ENCODE results near the gene BAG5. TPM values are rescaled to one million over a fixed set of nuclear protein-coding genes. Genes with fewer than 3 reads are reported as not detected.
A peak's percentile ranks its signal among the peaks of the same experiment; 100 is the strongest.
"Not testable (repeated sequence)": the region's sequence is repeated elsewhere in the genome, so short reads cannot be mapped to it uniquely, and the experiment has no call there.

BAG5 gene
- total RNA-seq, 1 donor from 2014 or later, result 46.6 TPM

DNA sequence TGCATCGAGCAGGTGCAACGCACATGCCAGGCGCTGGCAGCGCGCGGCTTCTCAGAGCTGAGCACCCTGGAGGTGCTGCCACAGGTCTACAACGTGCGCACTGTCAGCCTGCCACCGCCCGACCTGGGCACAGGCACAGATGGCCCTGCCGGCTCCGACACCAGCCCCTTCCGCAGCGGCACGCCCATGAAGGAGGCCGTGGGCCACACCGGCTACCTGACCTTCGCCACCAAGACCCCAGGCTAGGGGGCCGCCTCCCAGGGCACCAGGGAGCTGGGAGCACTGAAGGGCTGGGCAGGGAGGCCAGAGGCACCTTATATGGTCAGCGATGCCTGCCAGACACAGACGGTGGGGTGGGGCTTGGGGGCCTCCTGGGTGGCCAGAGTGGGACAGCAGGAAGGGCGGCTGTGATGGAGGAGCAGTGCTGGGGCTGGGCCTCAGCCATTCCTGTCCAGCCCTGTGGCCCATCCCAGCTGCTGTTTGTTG is 27.8 kb downstream of the BAG5 start:
- no peak for DNase-seq

DNA sequence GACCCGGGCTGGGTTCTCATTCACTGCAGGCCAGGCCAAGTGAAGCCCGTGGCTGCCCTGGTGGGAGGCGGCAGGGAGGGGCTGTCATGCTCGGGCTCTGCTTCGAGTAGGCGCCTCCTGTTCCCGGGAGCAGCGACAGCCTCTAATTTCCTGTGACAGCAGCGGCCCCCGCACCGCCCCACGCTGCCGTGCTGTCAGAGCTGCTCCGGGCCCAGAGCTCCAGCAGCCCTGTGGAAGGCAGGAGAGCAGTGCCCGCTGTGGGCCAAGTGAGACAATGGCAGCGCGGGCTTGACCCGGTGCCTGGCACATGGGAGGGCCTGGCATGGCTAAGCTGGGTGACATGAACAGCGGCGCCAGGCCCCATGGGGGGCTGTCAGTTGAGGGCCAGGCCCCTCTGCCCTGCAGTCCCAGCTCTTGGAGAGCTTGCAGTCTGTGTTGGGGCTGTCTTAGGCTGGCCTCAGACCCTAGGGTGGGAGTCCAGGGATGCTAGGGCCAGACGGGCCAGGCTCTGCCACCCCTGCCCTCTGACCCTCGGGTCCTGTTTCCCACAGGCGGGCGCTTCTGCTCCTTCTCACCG is 28.4 kb downstream of the BAG5 start:
- peak; percentile 66 for DNase-seq

GRCh38 chr14:103533137-103533998 is 29.1 kb downstream of the BAG5 start:
- DNase-seq, result no peak

DNA sequence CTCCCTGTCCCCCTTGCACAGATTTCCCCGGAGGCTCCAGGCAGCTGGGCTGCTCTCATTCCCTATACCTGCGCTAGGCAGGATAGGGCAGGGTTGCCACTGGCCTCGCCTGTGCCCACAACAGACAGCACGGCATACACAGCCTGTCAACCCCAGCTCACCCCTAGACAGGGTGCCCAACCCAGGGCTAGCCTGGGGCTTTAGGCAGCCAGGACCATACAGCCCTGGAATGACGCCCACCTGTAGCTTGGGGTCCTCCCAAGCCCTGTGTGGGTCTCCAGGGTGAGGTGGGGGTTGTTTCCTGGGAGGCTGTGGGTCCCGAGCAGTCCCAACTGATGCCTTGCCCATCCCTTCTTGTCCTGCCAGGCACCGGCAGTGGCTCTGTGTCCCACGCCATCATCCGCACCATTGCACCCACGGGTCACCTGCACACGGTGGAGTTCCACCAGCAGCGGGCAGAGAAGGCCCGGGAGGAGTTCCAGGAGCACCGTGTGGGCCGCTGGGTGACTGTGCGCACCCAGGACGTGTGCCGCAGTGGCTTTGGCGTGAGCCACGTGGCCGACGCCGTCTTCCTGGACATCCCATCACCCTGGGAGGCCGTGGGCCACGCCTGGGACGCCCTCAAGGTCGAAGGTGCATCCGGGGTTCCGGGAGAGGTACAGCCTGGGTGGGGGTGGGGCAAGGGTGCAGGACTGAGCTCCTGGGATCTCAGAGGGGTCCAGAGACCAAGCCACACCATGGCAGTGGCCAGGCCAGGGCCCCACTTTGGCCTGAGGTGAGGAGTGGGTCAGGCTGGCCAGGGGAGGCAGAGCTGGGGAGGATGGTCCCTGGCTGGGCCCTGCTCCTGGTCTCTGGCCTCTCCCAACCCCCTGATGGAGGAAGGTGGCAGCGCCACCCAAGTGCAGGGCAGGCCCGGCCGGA is 30.0 kb downstream of the BAG5 start:
- no peak for DNase-seq

- DNase-seq, result no peak
These were observed 30.8 kb downstream of the BAG5 start for GRCh38 chr14:103531421-103532215.

GRCh38 chr14:103530831-103531230 is 31.6 kb downstream of the BAG5 start:
- no peak for DNase-seq

DNA sequence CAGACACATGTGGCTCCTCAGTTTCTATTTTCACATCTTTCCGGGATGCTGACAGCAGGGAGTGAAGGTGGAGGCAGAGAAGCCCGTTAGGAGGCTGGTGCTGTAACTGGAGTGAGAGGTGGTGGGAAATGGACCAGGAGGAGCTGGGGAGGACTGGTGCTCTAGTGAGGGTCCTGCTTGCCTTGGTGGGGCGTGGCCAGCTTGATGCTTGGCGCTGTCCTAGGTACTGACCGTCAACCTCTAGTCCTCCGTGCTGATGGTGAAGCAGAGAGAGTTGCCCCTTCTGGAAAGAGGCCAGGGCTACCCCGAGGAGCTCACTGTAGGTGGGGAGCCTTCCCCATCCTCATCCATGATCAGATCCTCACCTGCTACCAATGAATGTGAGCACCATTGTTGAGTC is 32.1 kb downstream of the BAG5 start:
- no peak for DNase-seq

GRCh38 chr14:103529383-103530365 is 32.8 kb downstream of the BAG5 start:
- no peak for DNase-seq

GRCh38 chr14:103528587-103529382 is 33.7 kb downstream of the BAG5 start, which contains the start of gene TRMT61A:
TSS of gene TRMT61A (plus strand) at chr14:103529196. CDS start at chr14:103529979, 783 bp downstream.
- DNase-seq, result peak; percentile 86

DNA sequence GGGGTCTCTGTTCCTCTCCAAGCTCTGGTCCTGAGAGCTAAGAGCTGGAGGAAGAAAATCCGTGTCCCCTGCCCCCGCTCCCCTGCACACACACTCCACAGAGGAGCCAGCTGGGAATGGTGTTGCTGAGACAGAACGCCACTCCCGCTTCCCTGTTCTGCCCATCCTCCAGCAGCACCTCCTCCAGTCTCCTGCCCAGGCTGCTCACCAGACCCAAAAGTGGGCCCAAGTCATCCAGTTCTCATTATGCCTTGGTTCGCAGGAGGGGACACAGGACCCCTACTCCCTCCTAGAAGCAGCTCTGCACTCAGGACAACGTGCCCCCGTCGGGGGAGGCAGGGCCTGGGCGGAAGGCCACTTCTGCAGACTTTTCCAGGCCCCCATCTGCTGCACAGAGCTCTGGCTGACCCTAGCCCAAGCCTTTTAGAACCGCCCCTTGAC is 34.3 kb downstream of the BAG5 start:
- DNase-seq, result peak; percentile 55

DNA sequence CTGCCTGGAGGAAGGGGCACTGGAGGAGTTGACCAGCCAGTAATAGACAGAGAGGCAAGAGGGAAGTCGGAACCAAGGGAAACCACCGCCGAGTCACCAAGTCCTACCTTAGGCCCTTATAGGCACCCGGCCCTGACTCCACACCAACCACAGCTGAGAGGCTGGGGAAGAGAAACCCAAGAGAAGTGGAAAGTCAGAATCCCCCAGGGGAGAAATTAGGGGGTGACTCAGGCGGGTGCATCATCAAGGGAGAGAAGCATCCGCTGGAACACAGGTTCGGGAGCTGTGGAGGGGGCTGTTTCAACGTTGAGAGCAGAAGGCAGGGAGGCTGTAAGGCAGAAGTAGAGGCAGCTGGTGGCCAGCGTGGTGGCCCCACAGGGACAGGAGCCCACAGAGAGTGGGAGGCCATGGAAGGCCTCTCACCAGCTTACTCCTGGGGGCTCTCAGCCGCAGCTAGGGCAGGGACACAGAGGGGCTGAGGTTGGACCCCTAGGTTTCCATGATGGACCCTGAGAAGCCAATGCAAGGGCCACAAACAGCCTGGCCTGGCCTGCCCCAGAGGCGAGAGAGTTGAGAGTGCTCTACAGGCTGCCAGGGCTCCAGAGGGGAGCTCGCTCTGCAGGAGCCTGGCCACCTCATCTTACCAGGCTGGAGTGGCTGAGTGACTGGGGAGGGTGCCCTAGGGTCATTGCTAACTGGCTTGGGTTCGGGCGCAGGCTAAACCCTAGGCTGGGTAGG is 34.9 kb downstream of the BAG5 start:
- DNase-seq, result no peak

GRCh38 chr14:103526914-103527248 is 35.6 kb downstream of the BAG5 start:
- no peak for DNase-seq

GRCh38 chr14:103526247-103526913 is 36.1 kb downstream of the BAG5 start:
- no peak for DNase-seq

- not testable (repeated sequence) for DNase-seq
These were observed 36.8 kb downstream of the BAG5 start for GRCh38 chr14:103525430-103526246.

DNA sequence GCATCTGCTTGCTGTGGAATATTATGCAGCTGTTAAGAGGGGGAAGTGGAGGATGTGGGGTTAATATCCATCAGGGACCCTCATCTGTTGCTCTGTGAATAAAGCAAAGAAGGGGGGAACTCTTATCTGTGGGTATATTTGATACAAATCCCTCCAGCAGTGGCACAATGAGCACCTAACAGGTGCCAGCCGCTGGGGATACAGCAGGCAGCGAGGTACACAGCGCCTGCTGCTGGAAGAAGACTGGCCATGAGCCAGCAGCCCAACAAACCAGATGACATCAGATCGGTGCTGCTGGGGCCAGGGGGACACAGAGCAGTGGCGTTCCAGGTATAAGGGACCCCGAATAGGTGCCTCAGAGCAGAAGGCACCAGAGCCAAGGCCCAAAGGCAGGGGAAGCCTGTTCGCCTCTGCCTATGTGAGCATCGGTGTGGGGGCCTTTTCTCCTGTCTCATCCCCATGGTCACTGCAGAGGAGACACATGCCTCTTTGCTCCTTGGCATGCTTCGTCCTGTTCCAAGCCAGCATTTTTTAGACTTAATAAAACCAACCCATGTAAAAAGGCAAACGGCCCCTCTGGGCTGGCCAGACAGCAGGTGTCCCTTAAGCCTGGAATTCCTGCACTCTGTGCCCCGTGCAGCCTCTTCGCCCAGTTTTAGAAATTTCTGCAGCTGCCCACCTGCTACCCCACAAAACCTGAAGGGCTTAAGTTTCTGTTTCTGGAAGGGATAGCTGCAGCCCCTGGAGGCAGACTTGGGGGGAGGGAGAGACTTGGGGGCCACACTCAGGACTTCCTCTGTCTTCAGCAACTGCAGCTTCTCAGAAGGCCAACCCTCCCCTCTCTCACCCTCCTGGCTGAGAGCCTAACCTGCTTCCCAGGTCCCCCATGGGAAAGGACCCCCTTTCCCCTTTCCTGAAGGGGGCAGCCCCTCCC is 38.2 kb downstream of the BAG5 start:
- DNase-seq, result no peak

DNA sequence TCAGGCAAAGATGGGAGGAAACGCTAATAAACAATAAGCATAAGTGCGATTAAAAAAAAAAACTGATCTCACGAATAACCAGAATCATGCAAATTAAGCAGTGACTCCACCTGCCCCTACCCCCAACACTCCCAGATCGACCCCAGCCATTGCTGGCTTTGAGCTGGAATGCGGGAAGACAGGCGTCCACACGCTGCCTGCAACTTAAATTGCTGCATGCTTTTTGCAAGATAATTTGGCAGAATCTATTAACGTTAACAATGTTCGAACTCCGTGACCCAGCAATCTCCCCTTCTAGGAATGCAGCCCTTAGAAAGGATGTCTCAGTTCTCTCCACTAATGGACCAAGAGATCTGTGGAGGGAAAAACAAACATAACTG is 38.9 kb downstream of the BAG5 start:
- no peak for DNase-seq
